OCI-LY1 (cell line): ENCODE results near the gene AK4.

Source experiments
- H2AFZ ChIP-seq: fragments of 200-600 bp; sonication (generic), shearing (Covaris generic); 2 replicates; pipeline ENCODE4 v1.6.0; 2014; ENCODE audit warnings: antibody characterized with exemption, mild to moderate bottlenecking, low read length
- H3F3A ChIP-seq: fragments of 200-600 bp; sonication (generic), shearing (Covaris generic); 2 replicates; pipeline ENCODE4 v1.6.0; 2014; ENCODE audit warnings: mild to moderate bottlenecking, antibody characterized with exemption, low read length, moderate library complexity; ENCODE audit not compliant: insufficient read depth
- H3K27ac ChIP-seq: fragments of 200-600 bp; sonication (generic); 2 replicates; pipeline ENCODE4 v1.5.1; 2014; ENCODE audit warnings: low read length, mixed run types, mild to moderate bottlenecking, low read depth; ENCODE audit not compliant: poor library complexity, severe bottlenecking
- H3K27me3 ChIP-seq: fragments of 200-600 bp; sonication (generic); 2 replicates; pipeline ENCODE4 v1.6.0; 2014; ENCODE audit warnings: antibody characterized with exemption, mild to moderate bottlenecking, low read length, moderate library complexity; ENCODE audit not compliant: insufficient read depth
- H3K36me3 ChIP-seq: fragments of 200-600 bp; sonication (generic); 2 replicates; pipeline ENCODE4 v1.6.1; 2014; ENCODE audit warnings: mild to moderate bottlenecking, antibody characterized with exemption, low read length, moderate library complexity, mixed read lengths; ENCODE audit not compliant: insufficient read depth
- H3K4me1 ChIP-seq: fragments of 200-600 bp; sonication (generic); 2 replicates; pipeline ENCODE4 v1.5.1; 2014; ENCODE audit warnings: mild to moderate bottlenecking, low read length, moderate library complexity; ENCODE audit not compliant: insufficient read depth, severe bottlenecking
- H3K4me2 ChIP-seq: fragments of 200-600 bp; sonication (generic), shearing (Covaris generic); 2 replicates; pipeline ENCODE4 v1.6.1; 2014; ENCODE audit warnings: low read length
- H3K4me3 ChIP-seq: fragments of 200-600 bp; sonication (generic); 2 replicates; pipeline ENCODE4 v1.5.1; 2014; ENCODE audit warnings: low read length, low read depth, mild to moderate bottlenecking, mixed read lengths; ENCODE audit not compliant: poor library complexity, severe bottlenecking
- H3K79me2 ChIP-seq: fragments of 200-600 bp; shearing (Covaris generic); 2 replicates; pipeline ENCODE4 v1.6.1; 2016; ENCODE audit warnings: mixed run types, low read length, mixed read lengths; ENCODE audit not compliant: insufficient read depth
- H3K9ac ChIP-seq: fragments of 200-600 bp; sonication (generic), shearing (Covaris generic); 2 replicates; pipeline ENCODE4 v1.6.1; 2014; ENCODE audit warnings: mild to moderate bottlenecking, low read length, mixed read lengths
- H3K9me2 ChIP-seq: fragments of 200-600 bp; sonication (generic), shearing (Covaris generic); 2 replicates; pipeline ENCODE4 v1.6.1; 2014; ENCODE audit warnings: low read depth, mild to moderate bottlenecking, low read length, mixed read lengths
- H3K9me3 ChIP-seq: fragments of 200-600 bp; shearing (Covaris generic); 2 replicates; pipeline ENCODE4 v1.6.1; 2014; ENCODE audit warnings: low read length, mixed read lengths
- H4K20me1 ChIP-seq: fragments of 200-600 bp; sonication (generic), shearing (Covaris generic); 2 replicates; pipeline ENCODE4 v1.6.0; 2016; ENCODE audit warnings: mild to moderate bottlenecking, low read length; ENCODE audit not compliant: insufficient read depth
- CTCF ChIP-seq: fragments of 200-600 bp; sonication (generic), shearing (Covaris generic); IDR thresholded peaks from 2 replicates; pipeline ENCODE4 v1.5.1; 2017; ENCODE audit warnings: mild to moderate bottlenecking, antibody characterized with exemption, low read length, moderate library complexity, mixed read lengths
- EZH2 ChIP-seq: fragments of 200-600 bp; sonication (generic), shearing (Covaris generic); IDR thresholded peaks from 2 replicates; pipeline ENCODE4 v1.8.0; 2017; ENCODE audit warnings: borderline replicate concordance, mixed run types, mild to moderate bottlenecking, antibody characterized with exemption, low read length, moderate library complexity, mixed read lengths

Gene AK4

GRCh38 chr1:65179148-65179547 lies 31.1 kb downstream of the AK4 start:
- no peaks in the 10 kb centered on the region for H3K27me3 ChIP-seq
- H3F3A ChIP-seq = no peaks in the 10 kb centered on the region
- H2AFZ ChIP-seq = no peak overlapping the region
- no peak overlapping the region for H3K4me2 ChIP-seq
- no peaks in the 10 kb centered on the region for H3K36me3 ChIP-seq
- no peaks in the 10 kb centered on the region for H3K79me2 ChIP-seq
- TF ChIP-seq EZH2 (no peak), CTCF (no peak)
- H3K27ac ChIP-seq = no peak overlapping the region
- no peaks in the 10 kb centered on the region for H4K20me1 ChIP-seq
- no peaks in the 10 kb centered on the region for H3K9me3 ChIP-seq
- H3K4me3 ChIP-seq = no peak overlapping the region
- no peak overlapping the region for H3K9ac ChIP-seq
- no peaks in the 10 kb centered on the region for H3K4me1 ChIP-seq
- no peaks in the 10 kb centered on the region for H3K9me2 ChIP-seq

GRCh38 chr1:65180977-65181376 lies 33.0 kb downstream of the AK4 start:
- Histone ChIP-seq H3K36me3 (no peaks in the 10 kb centered on the region), H3K9me2 (no peaks in the 10 kb centered on the region), H2AFZ (no peak overlapping the region), H3K9me3 (no peaks in the 10 kb centered on the region), H3K27ac (no peak overlapping the region), H3K4me2 (no peak overlapping the region), H3K9ac (no peak overlapping the region), H3K27me3 (no peaks in the 10 kb centered on the region), H3F3A (no peaks in the 10 kb centered on the region), H3K79me2 (no peaks in the 10 kb centered on the region), H4K20me1 (no peaks in the 10 kb centered on the region), H3K4me3 (no peak overlapping the region), H3K4me1 (no peaks in the 10 kb centered on the region)
- TF ChIP-seq EZH2 = no peak
- no peak for TF ChIP-seq CTCF

- Histone ChIP-seq H3K4me1 (no peaks in the 10 kb centered on the region), H3K27me3 (no peaks in the 10 kb centered on the region), H3K9ac (no peak overlapping the region), H2AFZ (no peak overlapping the region), H3K9me3 (no peaks in the 10 kb centered on the region), H3K4me3 (no peak overlapping the region), H3K36me3 (no peaks in the 10 kb centered on the region), H3K27ac (no peak overlapping the region), H3K4me2 (no peak overlapping the region), H3K79me2 (no peaks in the 10 kb centered on the region), H3F3A (no peaks in the 10 kb centered on the region), H4K20me1 (no peaks in the 10 kb centered on the region), H3K9me2 (no peaks in the 10 kb centered on the region)
- TF ChIP-seq CTCF (no peak), EZH2 (no peak)
Measured at GRCh38 chr1:65182658-65183268, 34.8 kb downstream of the AK4 start.
